ENCODE results near the gene CRHR1. TPM values are rescaled to one million over a fixed set of nuclear protein-coding genes. Genes with fewer than 3 reads are reported as not detected.
"Not testable (repeated sequence)": the region's sequence is repeated elsewhere in the genome, so short reads cannot be mapped to it uniquely, and the experiment has no call there.

CRHR1 gene
- 1.5 TPM for polyA plus RNA-seq (2013, experiment 1 of 4)
- 1.2 TPM for polyA plus RNA-seq (2013, experiment 2 of 4)
- polyA plus RNA-seq (2013, experiment 3 of 4), result 0.85 TPM
- polyA plus RNA-seq (2013, experiment 4 of 4), result 1.3 TPM

GRCh38 chr17:45784293-45784740 lies at the start of gene CRHR1:
TSS of gene CRHR1 (plus strand) at chr17:45784320. CDS start at chr17:45784545, 225 bp downstream.
- WGBS, 2 experiments, result 0% methylated on average over 56 of the region's 56 CpGs
- Histone ChIP-seq H3K27ac (ENCODE audit: insufficient read depth, low read depth, low read length, poor library complexity, severe bottlenecking) (no peak within 1 kb of the TSS), H3K9me3 (ENCODE audit: control insufficient read depth, low read length) (no peaks in the 10 kb centered on the region), H3K36me3 (ENCODE audit: control insufficient read depth, insufficient read depth, low read length) (no peaks in the 10 kb centered on the region), H3K4me3 (ENCODE audit: insufficient read depth, low read depth, low read length) (peak within 1 kb of the TSS; percentile 48), H3K27me3 (ENCODE audit: control insufficient read depth, insufficient read depth, low read length, poor library complexity, severe bottlenecking) (peaks cover 69% of the 10 kb centered on the region), H3K4me1 (ENCODE audit: control insufficient read depth, insufficient read depth, low read length) (peaks cover 2% of the 10 kb centered on the region)

- Histone ChIP-seq H3K4me3 (ENCODE audit: insufficient read depth, low read depth, low read length) (no peak overlapping the region), H3K9me3 (ENCODE audit: control insufficient read depth, low read length) (no peaks in the 10 kb centered on the region), H3K27ac (ENCODE audit: insufficient read depth, low read depth, low read length, poor library complexity, severe bottlenecking) (no peak overlapping the region), H3K27me3 (ENCODE audit: control insufficient read depth, insufficient read depth, low read length, poor library complexity, severe bottlenecking) (peaks cover 13% of the 10 kb centered on the region), H3K36me3 (ENCODE audit: control insufficient read depth, insufficient read depth, low read length) (no peaks in the 10 kb centered on the region), H3K4me1 (ENCODE audit: control insufficient read depth, insufficient read depth, low read length) (peaks cover 3% of the 10 kb centered on the region)
- WGBS, 2 experiments, result 90 to 91% methylated on average over 3 of the region's 3 CpGs
Measured at GRCh38 chr17:45734598-45734997, 49.5 kb upstream of the CRHR1 start.

DNA sequence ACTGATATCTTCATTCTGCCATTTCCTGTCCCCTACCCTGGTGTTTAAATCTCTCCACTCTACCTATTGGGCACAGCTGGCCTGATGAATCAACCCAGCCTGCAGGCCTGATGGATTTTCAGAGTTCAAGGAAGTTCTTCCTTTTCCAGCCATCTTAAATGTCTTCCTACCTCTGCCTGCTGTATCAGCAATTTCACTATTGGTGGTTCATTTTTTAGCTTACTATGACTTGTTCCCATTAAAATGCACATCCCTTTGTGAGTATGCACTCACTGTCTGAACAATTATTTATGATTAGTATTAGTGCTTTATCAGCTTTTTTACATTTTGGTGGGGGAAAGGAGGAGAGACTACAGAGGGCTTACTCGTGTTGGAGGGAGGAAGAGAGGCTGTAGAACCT lies 48.6 kb upstream of the CRHR1 start:
- no peaks in the 10 kb centered on the region for H3K9me3 ChIP-seq (ENCODE audit: control insufficient read depth, low read length)
- peaks cover 3% of the 10 kb centered on the region for H3K4me1 ChIP-seq (ENCODE audit: control insufficient read depth, insufficient read depth, low read length)
- WGBS, 2 experiments, result 0% methylated on average over 1 of the region's 1 CpG
- H3K27me3 ChIP-seq (ENCODE audit: control insufficient read depth, insufficient read depth, low read length, poor library complexity, severe bottlenecking), result peaks cover 13% of the 10 kb centered on the region
- no peak overlapping the region for H3K27ac ChIP-seq (ENCODE audit: insufficient read depth, low read depth, low read length, poor library complexity, severe bottlenecking)
- no peaks in the 10 kb centered on the region for H3K36me3 ChIP-seq (ENCODE audit: control insufficient read depth, insufficient read depth, low read length)
- no peak overlapping the region for H3K4me3 ChIP-seq (ENCODE audit: insufficient read depth, low read depth, low read length)

- no peak overlapping the region for H3K27ac ChIP-seq (ENCODE audit: insufficient read depth, low read depth, low read length, poor library complexity, severe bottlenecking)
- 93 to 96% methylated on average over 2 of the region's 2 CpGs for WGBS, 2 experiments
- peaks cover 4% of the 10 kb centered on the region for H3K4me1 ChIP-seq (ENCODE audit: control insufficient read depth, insufficient read depth, low read length)
- peaks cover 44% of the 10 kb centered on the region for H3K27me3 ChIP-seq (ENCODE audit: control insufficient read depth, insufficient read depth, low read length, poor library complexity, severe bottlenecking)
- H3K36me3 ChIP-seq (ENCODE audit: control insufficient read depth, insufficient read depth, low read length), result no peaks in the 10 kb centered on the region
- no peak overlapping the region for H3K4me3 ChIP-seq (ENCODE audit: insufficient read depth, low read depth, low read length)
- no peaks in the 10 kb centered on the region for H3K9me3 ChIP-seq (ENCODE audit: control insufficient read depth, low read length)
Measured at GRCh38 chr17:45739786-45740185, 44.3 kb upstream of the CRHR1 start.

DNA sequence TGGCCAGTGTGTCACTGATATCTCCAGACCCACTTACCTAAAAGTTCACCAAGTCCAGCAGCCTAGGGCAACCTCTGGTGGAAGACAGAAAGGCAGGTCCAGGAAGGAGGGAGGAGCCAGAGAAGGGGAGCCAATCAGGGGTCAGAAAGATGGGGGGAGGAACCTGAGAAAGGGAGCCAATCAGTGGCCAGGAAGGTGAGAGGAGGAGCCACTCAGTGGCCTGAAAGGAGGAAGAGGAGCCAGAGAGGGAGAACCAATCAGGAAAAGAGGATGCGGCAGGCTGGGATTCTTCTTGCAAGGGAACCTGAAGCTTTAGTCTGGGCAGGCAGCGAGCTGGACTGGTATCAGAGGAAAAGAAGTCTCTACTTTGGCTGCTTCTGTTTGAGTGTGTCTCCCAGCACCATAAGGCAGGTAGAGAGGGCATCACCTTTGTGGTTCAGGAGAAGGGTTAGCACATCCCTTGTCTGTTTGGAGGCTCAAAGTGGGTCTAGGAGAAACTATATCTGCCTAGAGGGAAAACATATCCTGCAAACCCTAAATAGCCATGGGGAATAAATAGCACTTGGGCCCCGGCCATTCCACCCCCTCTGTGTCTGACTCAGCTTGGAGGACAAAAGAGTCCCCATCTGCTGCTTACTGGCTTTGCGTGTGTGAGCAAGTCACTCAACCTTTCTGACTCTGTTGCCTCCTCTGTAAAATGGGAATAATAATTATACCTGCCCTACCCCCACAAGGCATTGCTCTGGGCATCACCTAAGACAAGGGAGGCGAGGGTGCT lies 43.4 kb upstream of the CRHR1 start:
- peak overlapping the region; percentile 5 for H3K4me3 ChIP-seq (ENCODE audit: insufficient read depth, low read depth, low read length)
- H3K9me3 ChIP-seq (ENCODE audit: control insufficient read depth, low read length), result no peaks in the 10 kb centered on the region
- WGBS, 2 experiments, result 57 to 61% methylated on average over 5 of the region's 5 CpGs
- H3K4me1 ChIP-seq (ENCODE audit: control insufficient read depth, insufficient read depth, low read length), result peaks cover 4% of the 10 kb centered on the region
- no peaks in the 10 kb centered on the region for H3K36me3 ChIP-seq (ENCODE audit: control insufficient read depth, insufficient read depth, low read length)
- H3K27me3 ChIP-seq (ENCODE audit: control insufficient read depth, insufficient read depth, low read length, poor library complexity, severe bottlenecking), result peaks cover 51% of the 10 kb centered on the region
- no peak overlapping the region for H3K27ac ChIP-seq (ENCODE audit: insufficient read depth, low read depth, low read length, poor library complexity, severe bottlenecking)

GRCh38 chr17:45742251-45742650 lies 41.9 kb upstream of the CRHR1 start:
- peaks cover 56% of the 10 kb centered on the region for H3K27me3 ChIP-seq (ENCODE audit: control insufficient read depth, insufficient read depth, low read length, poor library complexity, severe bottlenecking)
- no peak overlapping the region for H3K4me3 ChIP-seq (ENCODE audit: insufficient read depth, low read depth, low read length)
- peaks cover 4% of the 10 kb centered on the region for H3K4me1 ChIP-seq (ENCODE audit: control insufficient read depth, insufficient read depth, low read length)
- no peaks in the 10 kb centered on the region for H3K36me3 ChIP-seq (ENCODE audit: control insufficient read depth, insufficient read depth, low read length)
- no peaks in the 10 kb centered on the region for H3K9me3 ChIP-seq (ENCODE audit: control insufficient read depth, low read length)
- H3K27ac ChIP-seq (ENCODE audit: insufficient read depth, low read depth, low read length, poor library complexity, severe bottlenecking), result no peak overlapping the region
- 86 to 96% methylated on average over 1 of the region's 1 CpG for WGBS, 2 experiments

DNA sequence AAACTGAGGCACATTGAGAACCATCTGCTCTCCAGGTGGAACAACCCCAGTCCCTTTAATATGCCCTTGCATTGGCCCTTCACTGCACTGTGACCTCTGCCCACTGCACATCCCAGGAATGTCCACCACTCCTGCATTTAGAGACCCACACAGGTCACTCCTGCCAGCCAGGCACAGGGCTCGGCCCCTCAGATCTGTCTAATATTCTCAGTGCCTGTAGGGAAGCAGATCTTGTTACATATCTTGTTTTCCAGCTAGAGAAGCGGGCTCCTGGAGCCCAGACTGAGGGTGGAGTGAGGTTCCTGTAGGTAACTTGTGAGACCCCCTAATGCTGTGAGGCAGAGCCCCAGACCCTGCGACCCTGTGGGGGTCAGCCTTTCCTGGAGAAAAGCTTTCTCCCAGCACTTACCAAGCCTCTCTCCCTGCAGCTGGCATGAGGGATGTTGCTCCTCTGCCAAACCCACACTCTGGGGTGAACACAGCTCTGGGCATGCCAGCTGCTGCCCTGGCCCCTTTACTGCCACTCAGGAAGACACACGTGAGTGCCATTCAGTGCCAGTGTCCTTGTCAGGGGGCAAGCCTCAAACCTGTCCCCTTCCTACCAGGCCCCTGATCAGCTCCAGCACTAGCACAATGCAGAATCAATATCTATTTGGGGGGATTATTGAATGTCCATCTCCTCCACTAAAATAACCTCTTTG lies 40.3 kb upstream of the CRHR1 start:
- H3K4me3 ChIP-seq (ENCODE audit: insufficient read depth, low read depth, low read length), result no peak overlapping the region
- WGBS, 2 experiments, result 81 to 89% methylated on average over 4 of the region's 4 CpGs
- no peaks in the 10 kb centered on the region for H3K9me3 ChIP-seq (ENCODE audit: control insufficient read depth, low read length)
- H3K27ac ChIP-seq (ENCODE audit: insufficient read depth, low read depth, low read length, poor library complexity, severe bottlenecking), result no peak overlapping the region
- peaks cover 4% of the 10 kb centered on the region for H3K4me1 ChIP-seq (ENCODE audit: control insufficient read depth, insufficient read depth, low read length)
- peaks cover 57% of the 10 kb centered on the region for H3K27me3 ChIP-seq (ENCODE audit: control insufficient read depth, insufficient read depth, low read length, poor library complexity, severe bottlenecking)
- H3K36me3 ChIP-seq (ENCODE audit: control insufficient read depth, insufficient read depth, low read length), result no peaks in the 10 kb centered on the region

GRCh38 chr17:45744826-45745225 lies 39.3 kb upstream of the CRHR1 start:
- H3K27ac ChIP-seq (ENCODE audit: insufficient read depth, low read depth, low read length, poor library complexity, severe bottlenecking); H3K9me3 ChIP-seq (ENCODE audit: control insufficient read depth, low read length); H3K4me1 ChIP-seq (ENCODE audit: control insufficient read depth, insufficient read depth, low read length); H3K36me3 ChIP-seq (ENCODE audit: control insufficient read depth, insufficient read depth, low read length); H3K4me3 ChIP-seq (ENCODE audit: insufficient read depth, low read depth, low read length): not testable (repeated sequence)
- peaks cover 57% of the 10 kb centered on the region for H3K27me3 ChIP-seq (ENCODE audit: control insufficient read depth, insufficient read depth, low read length, poor library complexity, severe bottlenecking)
- WGBS, 2 experiments, result 89 to 92% methylated on average over 4 of the region's 4 CpGs

DNA sequence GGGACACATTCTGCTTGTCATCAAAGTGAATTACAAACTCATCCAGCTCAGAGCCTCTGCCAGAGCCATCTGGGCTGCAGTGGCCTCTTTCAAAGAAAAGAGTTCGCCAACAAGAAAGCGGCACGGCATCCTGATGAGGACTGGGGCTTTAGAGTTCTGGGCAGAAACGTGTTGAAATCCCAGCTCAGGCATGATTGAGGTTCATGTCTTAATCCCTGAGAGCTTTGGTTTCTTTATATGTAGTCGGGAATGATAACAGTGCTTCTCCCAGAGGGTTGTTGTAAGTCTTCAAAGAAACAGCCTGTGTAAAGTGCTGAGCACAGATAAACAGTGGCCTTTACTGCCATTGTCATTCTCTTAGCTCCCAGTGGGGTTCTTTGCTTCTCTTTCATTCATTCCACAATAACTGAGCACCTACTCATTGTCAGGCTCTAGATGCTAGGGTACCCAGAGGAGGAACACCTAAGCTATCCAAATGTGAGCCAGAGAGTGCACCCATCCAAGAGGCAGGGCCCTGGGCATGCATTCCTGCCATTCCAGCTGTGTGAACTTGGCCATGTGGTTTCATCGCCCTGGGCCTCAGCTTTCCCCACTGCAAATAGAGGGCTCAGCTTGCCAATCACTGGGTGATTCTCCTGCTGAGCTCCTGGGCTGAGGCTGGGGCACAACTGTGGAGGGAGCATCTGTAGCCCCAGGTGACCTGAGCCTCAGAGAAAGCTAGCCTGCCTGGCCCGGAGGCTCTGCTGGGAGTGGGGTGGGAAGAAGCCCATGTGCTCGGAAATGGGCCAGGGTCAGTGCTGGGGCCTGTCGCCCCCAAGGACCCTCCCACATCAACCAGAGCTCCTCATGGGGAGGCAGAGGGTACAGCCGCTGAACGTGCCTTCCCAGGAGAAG lies 38.3 kb upstream of the CRHR1 start:
- Histone ChIP-seq H3K27me3 (ENCODE audit: control insufficient read depth, insufficient read depth, low read length, poor library complexity, severe bottlenecking) (peaks cover 57% of the 10 kb centered on the region), H3K36me3 (ENCODE audit: control insufficient read depth, insufficient read depth, low read length) (no peaks in the 10 kb centered on the region), H3K4me3 (ENCODE audit: insufficient read depth, low read depth, low read length) (no peak overlapping the region), H3K9me3 (ENCODE audit: control insufficient read depth, low read length) (no peaks in the 10 kb centered on the region), H3K27ac (ENCODE audit: insufficient read depth, low read depth, low read length, poor library complexity, severe bottlenecking) (no peak overlapping the region), H3K4me1 (ENCODE audit: control insufficient read depth, insufficient read depth, low read length) (peaks cover 3% of the 10 kb centered on the region)
- WGBS, 2 experiments, result 41 to 42% methylated on average over 11 of the region's 11 CpGs

Data from ectodermal cell (in vitro differentiated cells).